ENCODE data around the gene ZNF454.

The ZNF454 gene

GRCh38 chr5:178993955-178994579 lies 53.1 kb downstream of the ZNF454 start:
- no peak for DNase-seq

GRCh38 chr5:178994580-178995340 lies 53.8 kb downstream of the ZNF454 start, which contains the start of gene GRM6:
Gene GRM6, minus strand, starts transcription at chr5:178995320. Its CDS starts 376 bp downstream, at chr5:178994944.
- DNase-seq = no peak

- no peak for DNase-seq
Measured at GRCh38 chr5:178995341-178995690, 54.3 kb downstream of the ZNF454 start.

GRCh38 chr5:178996156-178996555 lies 55.2 kb downstream of the ZNF454 start:
- DNase-seq = no peak

GRCh38 chr5:178997191-178997590 lies 56.2 kb downstream of the ZNF454 start:
- no peak for DNase-seq

GRCh38 chr5:178998441-178998840 lies 57.4 kb downstream of the ZNF454 start:
- no peak for DNase-seq

GRCh38 chr5:179006564-179006963 lies 65.6 kb downstream of the ZNF454 start:
- no peak for DNase-seq

GRCh38 chr5:179008667-179009066 lies 67.7 kb downstream of the ZNF454 start:
- DNase-seq = no peak
